ENCODE results near the gene PRICKLE2. TPM values are rescaled to one million over a fixed set of nuclear protein-coding genes. Genes with fewer than 3 reads are reported as not detected.
A peak's percentile ranks its signal among the peaks of the same experiment; 100 is the strongest.

PRICKLE2 gene
- total and polyA plus RNA-seq, 7 donors, result 0.34 to 4.9 (median 2.2) TPM

GRCh38 chr3:64266983-64267382 is 41.7 kb upstream of the PRICKLE2 start:
- intact Hi-C loops (cut with DNase I), result no loop called here
- WGBS, 3 donors, result 24 to 47% (median 28%) methylated on average over 2 of the region's 2 CpGs
- H3K4me1 ChIP-seq, result no peaks in the 10 kb centered on the region
- ATAC-seq (peak in 2 of 4 donors; percentile 28 to 38), DNase-seq (no peak)
- H3K4me3 ChIP-seq, result peak overlapping the region; percentile 68
- no peaks in the 10 kb centered on the region for H3K36me3 ChIP-seq (ENCODE audit: insufficient read depth in 1 of 2, low read depth in 1 of 2)
- H3K9me3 ChIP-seq, result no peaks in the 10 kb centered on the region
- TF ChIP-seq CTCF (IDR thresholded peaks at IDR 0.05), result no peak
- peaks cover 0 to 16% (median 2%) of the 10 kb centered on the region in 3 donors for H3K27me3 ChIP-seq (ENCODE audit: insufficient read depth in 3 of 3, low read length in 2 of 3)
- peak overlapping the region; percentile 59 for H3K27ac ChIP-seq

- peak overlapping the region; percentile 68 for H3K4me3 ChIP-seq
- peak overlapping the region; percentile 59 for H3K27ac ChIP-seq
- no peaks in the 10 kb centered on the region for H3K4me1 ChIP-seq
- WGBS, 3 donors, result 22 to 30% (median 30%) methylated on average over 7 of the region's 7 CpGs
- H3K27me3 ChIP-seq (ENCODE audit: insufficient read depth in 3 of 3, low read length in 2 of 3), result peaks cover 0 to 16% (median 2%) of the 10 kb centered on the region in 3 donors
- DNase-seq (no peak), ATAC-seq (peak in 3 of 4 donors; percentile 37 to 63 (median 54))
- H3K9me3 ChIP-seq, result no peaks in the 10 kb centered on the region
- intact Hi-C loops (cut with DNase I), result no loop called here
- no peak for TF ChIP-seq CTCF (IDR thresholded peaks at IDR 0.05)
- H3K36me3 ChIP-seq (ENCODE audit: insufficient read depth in 1 of 2, low read depth in 1 of 2), result no peaks in the 10 kb centered on the region
Measured at GRCh38 chr3:64266065-64266931, 41.0 kb upstream of the PRICKLE2 start.

GRCh38 chr3:64265646-64266045 is 40.4 kb upstream of the PRICKLE2 start:
- Histone ChIP-seq H3K4me1 (no peaks in the 10 kb centered on the region), H3K36me3 (ENCODE audit: insufficient read depth in 1 of 2, low read depth in 1 of 2) (no peaks in the 10 kb centered on the region), H3K4me3 (peak overlapping the region; percentile 68), H3K27ac (peak overlapping the region; percentile 44), H3K9me3 (no peaks in the 10 kb centered on the region), H3K27me3 (ENCODE audit: insufficient read depth in 3 of 3, low read length in 2 of 3) (peaks cover 0 to 16% (median 2%) of the 10 kb centered on the region in 3 donors)
- no peak for TF ChIP-seq CTCF (IDR thresholded peaks at IDR 0.05)
- no peak for DNase-seq
- intact Hi-C loops (cut with DNase I), result no loop called here
- ATAC-seq, result no peak
- WGBS, 3 donors, result 18 to 30% (median 20%) methylated on average over 3 of the region's 3 CpGs

- Histone ChIP-seq H3K9me3 (no peaks in the 10 kb centered on the region), H3K27me3 (ENCODE audit: insufficient read depth in 3 of 3, low read length in 2 of 3) (peaks cover 0 to 16% (median 2%) of the 10 kb centered on the region in 3 donors), H3K4me1 (peaks cover 7% of the 10 kb centered on the region), H3K4me3 (no peak overlapping the region), H3K36me3 (ENCODE audit: insufficient read depth in 1 of 2, low read depth in 1 of 2) (no peaks in the 10 kb centered on the region), H3K27ac (no peak overlapping the region)
- TF ChIP-seq CTCF (IDR thresholded peaks at IDR 0.05), result no peak
- WGBS, 3 donors, result 60 to 73% (median 64%) methylated on average over 4 of the region's 4 CpGs
- no peak for ATAC-seq
- intact Hi-C loops (cut with DNase I), result no loop called here
- no peak for DNase-seq
Measured at GRCh38 chr3:64264501-64265109, 39.3 kb upstream of the PRICKLE2 start.
